Right renal pelvis (tissue), 4 donors: ENCODE measurements around the gene UBL4A. TPM values are rescaled to one million over a fixed set of nuclear protein-coding genes. Genes with fewer than 3 reads are reported as not detected.
A peak's percentile ranks its signal among the peaks of the same experiment; 100 is the strongest.

Source experiments
- DNase-seq, 4 donors: peaks; one replicate each; pipeline ENCODE4 v3.0.0-alpha.2; 2013; ENCODE audit warnings: low read depth in 4 of 4, low spot score in 3 of 4, missing footprints in 1 of 4
- polyA plus RNA-seq, 4 donors: library from polyadenylated mRNA; unstranded; fragments of 120-200 nt; gene quantifications; one replicate each; pipeline ENCODE4 v1.2.1, GENCODE V29; 2013; ENCODE audit not compliant: insufficient read length in 4 of 4

The UBL4A gene
- polyA plus RNA-seq = 10 to 100 TPM; 27.7 to 34.8 (median 30.2) TPM

- peak in 2 of 4 donors; percentile 48 to 60 for DNase-seq
Measured at GRCh38 chrX:154486396-154487207, at the start of gene UBL4A. UBL4A (minus strand) TSS chrX:154486615; CDS start chrX:154486584, 31 bp downstream.

DNA sequence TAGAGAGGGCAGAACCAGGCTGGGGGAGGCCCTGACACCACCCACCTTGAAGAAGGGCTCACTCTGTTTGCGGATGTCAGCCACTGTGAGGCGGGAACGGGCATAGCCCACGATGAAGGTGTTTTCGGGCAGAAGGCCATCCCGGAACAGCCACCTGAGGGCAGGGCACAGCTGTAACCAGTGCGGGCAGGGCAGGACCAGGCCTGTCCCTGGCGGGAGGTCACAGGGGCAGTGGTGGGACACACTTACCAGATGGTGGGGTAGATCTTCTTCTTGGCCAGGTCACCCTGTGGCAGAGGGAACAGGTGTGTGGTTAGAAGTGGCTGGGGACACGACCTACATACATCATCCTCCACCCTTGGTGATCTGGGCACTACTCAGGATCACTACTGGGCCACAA is 49.5 kb upstream of the UBL4A start:
- DNase-seq = no peak

GRCh38 chrX:154534526-154535322 is 48.3 kb upstream of the UBL4A start:
- DNase-seq = peak in 2 of 4 donors; percentile 51 to 68

GRCh38 chrX:154532690-154533089 is 46.3 kb upstream of the UBL4A start:
- DNase-seq = no peak

- DNase-seq = no peak
Measured at GRCh38 chrX:154531626-154532025, 45.2 kb upstream of the UBL4A start.

DNA sequence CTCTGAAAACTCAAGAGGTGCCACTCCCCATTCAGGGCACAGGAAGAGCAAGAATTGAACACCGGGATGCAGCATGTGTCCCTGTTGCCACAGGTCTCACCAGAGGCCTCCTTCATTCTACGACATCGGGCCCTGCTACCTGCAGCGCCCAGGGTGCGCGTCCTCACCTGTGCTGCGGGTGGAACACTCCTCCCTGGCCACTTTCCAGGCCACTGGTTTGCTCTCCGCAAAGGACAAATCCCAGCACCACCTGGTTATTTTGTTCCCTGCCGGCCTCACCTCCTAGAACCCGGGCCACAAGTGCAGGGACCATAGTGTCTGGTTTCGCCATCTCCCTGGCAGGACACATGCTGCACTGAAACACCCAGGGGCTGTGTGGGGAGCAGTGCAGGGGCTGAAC is 43.9 kb upstream of the UBL4A start:
- no peak for DNase-seq

DNA sequence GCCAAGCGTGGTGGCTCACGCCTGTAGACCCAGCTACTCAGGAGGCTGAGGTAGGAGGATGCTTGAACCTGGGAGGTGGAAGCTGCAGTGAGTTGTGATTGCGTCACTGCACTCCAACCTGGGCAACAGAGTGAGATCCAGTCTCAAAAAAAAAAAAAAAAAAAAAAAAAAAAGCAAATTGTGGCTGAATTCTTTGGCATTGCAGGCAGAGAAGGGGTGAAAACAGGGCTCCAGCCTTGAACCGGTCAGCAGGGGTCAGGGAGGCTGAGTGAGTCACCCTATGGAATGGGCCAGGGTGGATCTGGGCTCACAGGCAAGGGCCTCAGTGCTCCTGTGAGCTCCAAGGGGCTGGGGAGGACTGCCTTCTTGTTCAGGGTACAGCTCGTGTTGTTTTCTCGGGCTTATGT is 42.8 kb upstream of the UBL4A start:
- DNase-seq = no peak

GRCh38 chrX:154526901-154527675 is 40.7 kb upstream of the UBL4A start:
- peak in 2 of 4 donors; percentile 59 to 63 for DNase-seq

GRCh38 chrX:154525606-154526490 is 39.4 kb upstream of the UBL4A start:
- no peak for DNase-seq

- no peak for DNase-seq
Measured at GRCh38 chrX:154519389-154519788, 33.0 kb upstream of the UBL4A start.

- no peak for DNase-seq
Measured at GRCh38 chrX:154517101-154517781, 30.8 kb upstream of the UBL4A start.

- peak in 2 of 4 donors; percentile 47 to 55 for DNase-seq
Measured at GRCh38 chrX:154516656-154517100, 30.3 kb upstream of the UBL4A start.

- DNase-seq = peak; percentile 67 to 83 (median 70)
Measured at GRCh38 chrX:154515966-154516655, 29.7 kb upstream of the UBL4A start, which contains the start of gene FAM3A. FAM3A (minus strand) TSS chrX:154516232; CDS start chrX:154515772, 460 bp downstream.

DNA sequence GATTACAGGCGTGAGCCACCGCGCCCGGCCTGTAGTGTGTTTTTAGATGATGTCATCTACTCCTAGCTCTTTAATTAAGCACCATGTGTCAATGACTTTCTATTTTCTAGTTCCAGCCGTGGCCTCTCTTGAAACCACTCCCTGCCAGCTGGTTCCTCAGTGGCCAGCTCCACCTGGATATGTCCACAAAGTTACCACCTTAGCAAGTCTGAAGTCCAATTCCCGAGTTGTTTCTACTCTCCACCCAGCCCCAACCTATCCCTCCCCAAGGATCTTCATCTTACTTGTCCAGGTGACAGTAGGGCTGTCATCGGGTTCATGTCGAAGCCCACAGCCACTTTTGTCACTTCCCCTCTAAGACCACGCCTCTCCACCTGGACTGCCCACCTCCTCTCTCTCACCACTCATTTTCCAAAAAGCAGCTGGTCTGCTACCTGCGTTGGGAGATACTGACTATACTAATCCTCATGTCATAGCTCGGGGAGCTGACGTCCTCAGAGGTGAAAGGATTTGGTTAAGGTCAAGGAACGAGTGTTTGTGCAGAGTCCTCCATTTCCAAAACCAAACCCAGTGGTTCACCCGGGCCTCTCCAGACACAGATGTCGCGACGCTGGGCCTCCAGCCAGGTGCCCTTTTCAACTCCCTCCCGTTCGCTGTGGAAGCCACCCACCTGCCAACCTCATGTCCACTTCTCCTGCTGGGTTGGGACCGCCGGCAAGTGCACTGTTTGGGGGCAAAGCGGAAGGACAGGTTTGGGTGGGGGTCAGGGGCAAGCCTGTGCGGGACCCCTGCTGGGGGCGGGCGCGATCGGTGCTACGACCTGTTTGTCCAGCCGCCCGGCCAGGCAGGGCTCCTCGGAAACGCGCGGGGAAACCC is 28.9 kb upstream of the UBL4A start:
- DNase-seq = no peak

GRCh38 chrX:154513716-154514115 is 27.3 kb upstream of the UBL4A start:
- DNase-seq = no peak

DNA sequence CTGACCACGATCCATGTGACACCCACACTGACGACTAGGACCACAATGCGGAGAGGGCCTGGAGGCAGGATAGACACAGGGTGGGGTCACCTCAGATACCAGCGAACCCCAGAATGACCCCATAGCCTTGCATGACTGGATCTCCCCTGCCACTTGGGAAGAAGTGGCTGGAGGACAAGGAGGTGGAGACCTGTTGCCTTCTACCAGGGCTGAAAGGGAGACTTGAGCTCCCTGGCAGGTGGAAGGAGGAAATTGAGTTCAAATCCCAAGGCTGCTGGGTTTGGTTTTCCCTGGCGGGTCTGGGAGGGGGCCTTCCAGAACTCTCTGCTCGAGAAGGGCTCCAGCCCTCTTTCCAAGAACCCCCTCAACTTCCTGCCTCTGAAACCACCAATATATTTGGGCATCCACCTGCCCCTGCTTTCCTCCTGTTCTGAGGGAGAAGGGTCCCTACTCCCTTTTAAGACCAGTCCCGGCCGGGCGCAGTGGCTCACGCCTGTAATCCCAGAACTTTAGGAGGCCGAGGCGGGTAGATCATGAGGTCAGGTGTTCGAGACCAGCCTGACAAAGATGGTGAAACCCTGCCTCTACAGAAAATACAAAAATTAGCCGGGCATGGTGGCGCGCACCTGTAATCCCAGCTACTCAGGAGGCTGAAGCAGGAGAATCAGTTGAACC is 26.6 kb upstream of the UBL4A start:
- DNase-seq = no peak

DNA sequence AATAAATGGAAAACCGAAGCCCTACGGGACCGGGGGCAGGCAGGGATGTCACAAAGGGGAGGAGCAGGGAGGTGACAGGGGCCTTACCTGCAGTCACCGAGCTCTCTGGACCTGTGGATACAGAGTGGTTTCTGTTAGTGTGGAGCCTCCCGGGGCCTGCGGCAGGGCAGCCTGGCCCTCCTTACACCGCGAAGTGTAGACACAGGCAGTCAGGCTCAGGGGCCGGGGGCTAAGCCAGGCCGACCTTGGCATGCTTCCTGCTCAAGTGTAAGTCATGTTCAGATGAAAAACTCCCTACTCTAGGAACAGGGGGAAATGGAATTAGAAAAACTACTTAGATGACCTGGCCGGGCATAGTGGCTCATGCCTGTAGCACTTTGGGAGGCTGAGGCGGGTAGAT is 25.3 kb upstream of the UBL4A start:
- DNase-seq = no peak
